B cell (primary cell): ENCODE measurements around the gene CMTM3. TPM values are rescaled to one million over a fixed set of nuclear protein-coding genes. Genes with fewer than 3 reads are reported as not detected.

Source experiments
- ATAC-seq: fragments of 200-7000 bp; cut with Tn5 transposase; one replicate; pipeline ENCODE4 v1.10.0; 2021; ENCODE audit warnings: low read depth, mild to moderate bottlenecking, moderate number of reproducible peaks, moderate library complexity
- CTCF ChIA-PET: fragments of 350-600 bp; sonication (Branson Sonifier 250); formaldehyde crosslinking; loops from one replicate; lab custom pipeline; 2021; ENCODE audit warnings: antibody characterized with exemption, inconsistent platforms; lab: Charles Lee
- POLR2A ChIA-PET: fragments of 350-600 bp; sonication (Branson Sonifier 250); formaldehyde crosslinking; loops from one replicate; lab custom pipeline; 2021; ENCODE audit warnings: antibody characterized with exemption; lab: Charles Lee
- DNase-seq: peaks from one replicate; pipeline ENCODE4 v3.0.0; 2013
- H2AFZ ChIP-seq: 2 replicates; pipeline ENCODE4 v1.6.1; 2012; ENCODE audit warnings: mild to moderate bottlenecking, low read depth, low read length; ENCODE audit not compliant: insufficient read depth, poor library complexity, severe bottlenecking
- H3K27ac ChIP-seq, 2 donors: 1 replicate in 1 of 2; 2 replicates in 1 of 2; pipeline ENCODE4 v1.5.1; 2012 to 2013; ENCODE audit warnings: low read length in 2 of 2, mild to moderate bottlenecking in 2 of 2, moderate library complexity in 1 of 2
- H3K27me3 ChIP-seq, 4 experiments: fragments of 200-600 bp in 1 of 4; sonication (generic) in 1 of 4; replicated peaks in 1 of 4; 1 replicate in 2 of 4; 2 replicates in 2 of 4; pipeline versions ENCODE4 v1.6.1 to v1.7.0; 2013 to 2016; ENCODE audit warnings: low read length in 3 of 4, mild to moderate bottlenecking in 2 of 4, mixed read lengths in 1 of 4, moderate library complexity in 1 of 4; ENCODE audit not compliant: insufficient read depth in 4 of 4, control insufficient read depth in 3 of 4; ENCODE audit errors: control extremely low read depth in 1 of 4
- H3K36me3 ChIP-seq, 2 experiments: replicated peaks in 1 of 2; 1 replicate in 1 of 2; 2 replicates in 1 of 2; pipeline versions ENCODE4 v1.6.1 to v1.7.1; 2013; ENCODE audit warnings: low read length in 1 of 2; ENCODE audit not compliant: insufficient read depth in 2 of 2, control insufficient read depth in 1 of 2; ENCODE audit errors: control extremely low read depth in 1 of 2, extremely low read depth in 1 of 2
- H3K4me1 ChIP-seq, 2 donors: fragments of 200-600 bp in 1 of 2; sonication (generic) in 1 of 2; 1 replicate in 1 of 2; 2 replicates in 1 of 2; pipeline versions ENCODE4 v1.5.1 to v1.6.1; 2013 to 2017; ENCODE audit warnings: low read length in 2 of 2; ENCODE audit not compliant: control insufficient read depth in 2 of 2, insufficient read depth in 2 of 2
- H3K4me2 ChIP-seq: replicated peaks from 2 replicates; pipeline ENCODE3; 2012; ENCODE audit warnings: mild to moderate bottlenecking, low read depth, low read length; ENCODE audit not compliant: poor library complexity, severe bottlenecking
- H3K4me3 ChIP-seq, 5 experiments: fragments of 200-600 bp in 1 of 5; sonication (generic) in 1 of 5; 1 replicate in 3 of 5; 2 replicates in 2 of 5; pipeline versions ENCODE4 v1.5.1 to v1.7.0; 2011 to 2016; ENCODE audit warnings: low read length in 4 of 5, mild to moderate bottlenecking in 4 of 5, low read depth in 2 of 5, control low read depth in 1 of 5, moderate library complexity in 1 of 5; ENCODE audit not compliant: insufficient read depth in 1 of 5; ENCODE audit errors: control extremely low read depth in 1 of 5, extremely low read depth in 1 of 5
- H3K79me2 ChIP-seq: fragments of 200-600 bp; sonication (generic); one replicate; pipeline ENCODE4 v1.6.0; 2016; ENCODE audit warnings: low read length; ENCODE audit not compliant: control insufficient read depth, insufficient read depth
- H3K9ac ChIP-seq: fragments of 200-600 bp; sonication (generic); 2 replicates; pipeline ENCODE4 v1.6.1; 2017; ENCODE audit warnings: mild to moderate bottlenecking, low read length, moderate library complexity
- H3K9me3 ChIP-seq, 3 donors: one replicate each; pipeline versions ENCODE4 v1.6.1 to v1.7.1; 2013; ENCODE audit warnings: low read length in 2 of 3; ENCODE audit not compliant: control insufficient read depth in 2 of 3, insufficient read depth in 1 of 3; ENCODE audit errors: control extremely low read depth in 1 of 3
- H4K20me1 ChIP-seq: 2 replicates; pipeline ENCODE4 v1.6.0; 2012; ENCODE audit warnings: mild to moderate bottlenecking, low read length; ENCODE audit not compliant: insufficient read depth, control insufficient read depth, poor library complexity, severe bottlenecking
- H3K27ac Mint-ChIP-seq: one replicate; pipeline ENCODE4 v1.8.0; 2021; ENCODE audit warnings: mixed read lengths
- H3K27me3 Mint-ChIP-seq: one replicate; pipeline ENCODE4 v1.8.0; 2021; ENCODE audit warnings: mixed read lengths
- H3K4me1 Mint-ChIP-seq: one replicate; pipeline ENCODE4 v1.8.0; 2021; ENCODE audit warnings: mixed read lengths
- H3K4me3 Mint-ChIP-seq: one replicate; pipeline ENCODE4 v1.8.0; 2021; ENCODE audit warnings: mixed read lengths
- H3K9me3 Mint-ChIP-seq: one replicate; pipeline ENCODE4 v1.8.0; 2022; ENCODE audit warnings: mixed read lengths; ENCODE audit not compliant: insufficient read depth
- EZH2 ChIP-seq: IDR thresholded peaks from 2 replicates; pipeline ENCODE4 v1.6.1; 2012; ENCODE audit warnings: borderline replicate concordance, low read depth, mild to moderate bottlenecking, moderate library complexity, low read length; ENCODE audit not compliant: insufficient read depth, poor library complexity, severe bottlenecking
- WGBS: methylation state at CpG from one replicate; pipeline ENCODE4 v1.1.5; 2013; ENCODE audit warnings: missing lambda C conversion rate; ENCODE audit not compliant: insufficient coverage; 5-methylcytosine and 5-hydroxymethylcytosine counted together
- intact Hi-C: fragments of 100-400 bp; cut with micrococcal nuclease; formaldehyde crosslinking; loops from one replicate; pipeline ENCODE4 v1.10.0; 2022
- polyA plus RNA-seq: library from polyadenylated mRNA; depleted of rRNA; stranded (reverse); fragments of >200 nt; gene quantifications from 2 replicates; pipeline ENCODE4 v1.2.3, GENCODE V29; 2012
- total RNA-seq, 2 donors: library from RNA; stranded (reverse); fragments of 120-200 nt in 1 of 2; gene quantifications; 1 replicate in 1 of 2; 2 replicates in 1 of 2; pipeline versions ENCODE4 v1.2.3 to v1.2.4, GENCODE V29; 2013 to 2022
- TF ChIP-seq, protein P1 (sequence below): fragments of 200-600 bp; IDR thresholded peaks from one replicate; pipeline ENCODE4 v1.8.0; 2022; ENCODE audit warnings: antibody characterized with exemption, mild to moderate bottlenecking

Gene CMTM3
- total and polyA plus RNA-seq, 2 donors (not counting 1 experiment from before 2014, with no cell fraction given), result 7.5 to 8.7 TPM

DNA sequence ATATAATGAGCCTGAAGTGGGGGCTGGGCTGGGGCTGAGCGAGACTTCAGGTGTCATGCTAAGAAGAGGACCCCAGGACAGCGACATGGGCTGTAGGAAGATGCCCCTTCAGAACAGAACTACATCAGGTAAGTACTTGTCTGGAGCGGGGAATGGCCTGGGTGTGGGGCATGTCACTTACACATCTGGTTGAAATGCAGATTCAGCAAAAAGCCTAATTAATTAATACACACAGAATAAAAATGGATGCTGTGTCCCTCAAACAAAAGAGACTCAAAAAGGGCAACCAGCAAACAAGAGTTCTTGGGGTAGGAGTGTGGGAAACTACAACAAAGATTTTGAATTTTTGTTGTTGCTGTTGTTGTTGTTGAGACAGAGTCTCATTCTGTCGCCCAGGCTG, 13.5 kb upstream of the CMTM3 start:
- no peak overlapping the region for H3K27ac Mint-ChIP-seq

DNA sequence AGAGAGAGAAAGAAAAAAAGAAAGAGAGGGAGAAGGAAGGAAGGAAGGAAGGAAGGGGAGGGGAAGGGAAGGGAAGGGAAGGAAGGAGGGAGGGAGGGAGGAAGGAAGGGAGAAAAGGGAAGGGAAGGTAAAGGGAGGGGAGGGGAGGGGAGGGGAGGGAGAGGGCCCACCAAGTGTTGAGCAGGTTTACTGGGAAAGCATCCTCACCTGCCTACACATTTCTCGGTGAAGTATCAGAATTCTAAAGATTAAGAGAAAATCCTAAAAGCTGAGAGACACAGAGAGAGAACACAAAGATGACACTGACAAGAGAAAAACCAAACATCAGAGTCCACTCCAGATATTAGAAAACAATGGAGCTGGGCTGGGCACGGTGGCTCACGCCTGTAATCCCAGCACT, 12.3 kb upstream of the CMTM3 start:
- Histone ChIP-seq H2AFZ (no peak overlapping the region), H3K4me1 (peaks cover 24 to 32% of the 10 kb centered on the region in 2 donors), H4K20me1 (no peaks in the 10 kb centered on the region), H3K4me2 (no peak overlapping the region), H3K9me3 (peaks cover 0 to 11% (median 6%) of the 10 kb centered on the region in 3 donors), H3K9ac (no peak overlapping the region), H3K36me3 (no peaks in the 10 kb centered on the region), H3K4me3 (no peak overlapping the region), H3K79me2 (no peaks in the 10 kb centered on the region), H3K27ac (no peak overlapping the region), H3K27me3 (peaks cover 0 to 12% (median 2%) of the 10 kb centered on the region in 4 experiments)
- peaks cover 5% of the 10 kb centered on the region for H3K27me3 Mint-ChIP-seq
- DNase-seq, result no peak
- H3K4me1 Mint-ChIP-seq, result peaks cover 28% of the 10 kb centered on the region
- ATAC-seq, result no peak
- H3K27ac Mint-ChIP-seq, result no peak overlapping the region
- CTCF ChIA-PET, result interaction anchor here (1.6 to 2.7 kb wide), 2 partner anchors 16 to 187 kb away, joined by 5 read pairs; no protein-coding TSS in a partner anchor
- WGBS, result no CpG with 5 or more reads among the region's 3 CpGs
- POLR2A ChIA-PET, result no interaction called here
- H3K9me3 Mint-ChIP-seq, result no peaks in the 10 kb centered on the region
- intact Hi-C loops, result no loop called here
- TF ChIP-seq, protein P1, sequence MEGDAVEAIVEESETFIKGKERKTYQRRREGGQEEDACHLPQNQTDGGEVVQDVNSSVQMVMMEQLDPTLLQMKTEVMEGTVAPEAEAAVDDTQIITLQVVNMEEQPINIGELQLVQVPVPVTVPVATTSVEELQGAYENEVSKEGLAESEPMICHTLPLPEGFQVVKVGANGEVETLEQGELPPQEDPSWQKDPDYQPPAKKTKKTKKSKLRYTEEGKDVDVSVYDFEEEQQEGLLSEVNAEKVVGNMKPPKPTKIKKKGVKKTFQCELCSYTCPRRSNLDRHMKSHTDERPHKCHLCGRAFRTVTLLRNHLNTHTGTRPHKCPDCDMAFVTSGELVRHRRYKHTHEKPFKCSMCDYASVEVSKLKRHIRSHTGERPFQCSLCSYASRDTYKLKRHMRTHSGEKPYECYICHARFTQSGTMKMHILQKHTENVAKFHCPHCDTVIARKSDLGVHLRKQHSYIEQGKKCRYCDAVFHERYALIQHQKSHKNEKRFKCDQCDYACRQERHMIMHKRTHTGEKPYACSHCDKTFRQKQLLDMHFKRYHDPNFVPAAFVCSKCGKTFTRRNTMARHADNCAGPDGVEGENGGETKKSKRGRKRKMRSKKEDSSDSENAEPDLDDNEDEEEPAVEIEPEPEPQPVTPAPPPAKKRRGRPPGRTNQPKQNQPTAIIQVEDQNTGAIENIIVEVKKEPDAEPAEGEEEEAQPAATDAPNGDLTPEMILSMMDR, result no peak
- TF ChIP-seq EZH2, result no peak
- no peak overlapping the region for H3K4me3 Mint-ChIP-seq

More for the DNA sequence above, 13.5 kb upstream of the CMTM3 start:
- no peak for ATAC-seq
- H3K36me3 ChIP-seq, result no peaks in the 10 kb centered on the region
- no peaks in the 10 kb centered on the region for H3K79me2 ChIP-seq
- no peaks in the 10 kb centered on the region for H3K9me3 Mint-ChIP-seq
- H3K4me3 Mint-ChIP-seq, result no peak overlapping the region
- H3K27me3 Mint-ChIP-seq, result peaks cover 4% of the 10 kb centered on the region
- TF ChIP-seq, protein P1, result no peak
- no peak for TF ChIP-seq EZH2
- no peaks in the 10 kb centered on the region for H4K20me1 ChIP-seq
- POLR2A ChIA-PET, result interaction anchor here (0.6 kb wide), 1 partner anchor 628 kb away, joined by 3 read pairs; no protein-coding TSS in a partner anchor
- peaks cover 29% of the 10 kb centered on the region for H3K4me1 Mint-ChIP-seq
- H3K27me3 ChIP-seq, result peaks cover 0 to 14% (median 3%) of the 10 kb centered on the region in 4 experiments
- no peak overlapping the region for H3K4me2 ChIP-seq
- DNase-seq, result no peak
- 100% methylated on average over 3 of the region's 4 CpGs for WGBS
- no peak overlapping the region for H3K9ac ChIP-seq
- H3K9me3 ChIP-seq, result peaks cover 0 to 11% (median 6%) of the 10 kb centered on the region in 3 donors
- intact Hi-C loops, result no loop called here
- peaks cover 26 to 36% of the 10 kb centered on the region in 2 donors for H3K4me1 ChIP-seq
- no peak overlapping the region for H3K4me3 ChIP-seq
- CTCF ChIA-PET, result interaction anchor here (0.9 to 6.3 kb wide), 10 partner anchors 9 to 185 kb away, joined by 4 to 91 read pairs (median 18); partner anchors contain the start of gene CKLF
- no peak overlapping the region for H3K27ac ChIP-seq
- no peak overlapping the region for H2AFZ ChIP-seq
